GM23338 (cell line): ENCODE data around the gene KEL. TPM values are rescaled to one million over a fixed set of nuclear protein-coding genes. Genes with fewer than 3 reads are reported as not detected.

Experiments
- ATAC-seq: fragments of 200-7000 bp; cut with Tn5 transposase; 3 replicates; pipeline ENCODE4 v1.9.1; 2020
- DNase-seq: peaks from one replicate; pipeline ENCODE4 v3.0.0-alpha.2; 2015; ENCODE audit warnings: low spot score
- H2AFZ ChIP-seq: fragments of 200-600 bp; sonication (generic); 2 replicates; pipeline ENCODE4 v1.8.0; 2016; ENCODE audit warnings: antibody characterized with exemption, mild to moderate bottlenecking, moderate library complexity
- H3F3A ChIP-seq: fragments of 200-600 bp; sonication (generic); replicated peaks from 2 replicates; pipeline ENCODE4 v1.8.0; 2017; ENCODE audit warnings: antibody characterized with exemption, mixed run types, low read depth
- H3K27ac ChIP-seq: fragments of 200-600 bp; sonication (generic); 2 replicates; pipeline ENCODE4 v1.6.1; 2016; ENCODE audit warnings: low read depth
- H3K27me3 ChIP-seq: fragments of 200-600 bp; sonication (generic); 2 replicates; pipeline ENCODE4 v1.8.0; 2016; ENCODE audit warnings: mild to moderate bottlenecking, mixed run types, moderate library complexity; ENCODE audit not compliant: insufficient read depth
- H3K36me3 ChIP-seq: fragments of 200-600 bp; sonication (generic); 2 replicates; pipeline ENCODE4 v1.8.0; 2016; ENCODE audit warnings: mild to moderate bottlenecking; ENCODE audit not compliant: insufficient read depth
- H3K4me1 ChIP-seq: fragments of 200-600 bp; sonication (generic); 2 replicates; pipeline ENCODE4 v1.8.0; 2016; ENCODE audit warnings: mild to moderate bottlenecking, moderate library complexity; ENCODE audit not compliant: insufficient read depth
- H3K4me2 ChIP-seq: fragments of 200-600 bp; sonication (generic); 2 replicates; pipeline ENCODE4 v1.7.1; 2017; ENCODE audit warnings: mixed run types
- H3K4me3 ChIP-seq: fragments of 200-600 bp; sonication (generic); 2 replicates; pipeline ENCODE4 v1.6.1; 2016; ENCODE audit warnings: mixed run types
- H3K79me2 ChIP-seq: fragments of 200-600 bp; sonication (generic); replicated peaks from 2 replicates; pipeline ENCODE4 v1.8.0; 2017; ENCODE audit warnings: mild to moderate bottlenecking; ENCODE audit not compliant: insufficient read depth
- H3K9me2 ChIP-seq: fragments of 200-600 bp; sonication (generic); 2 replicates; pipeline ENCODE4 v1.8.0; 2017; ENCODE audit not compliant: insufficient read depth
- H4K20me1 ChIP-seq: fragments of 200-600 bp; sonication (generic); replicated peaks from 2 replicates; pipeline ENCODE4 v1.8.0; 2017; ENCODE audit warnings: mild to moderate bottlenecking; ENCODE audit not compliant: insufficient read depth
- H3K27ac Mint-ChIP-seq: 2 replicates; pipeline ENCODE4 v1.8.0; 2020; ENCODE audit warnings: inconsistent platforms, mild to moderate bottlenecking, moderate library complexity, mixed read lengths
- H3K27me3 Mint-ChIP-seq: 3 replicates; pipeline ENCODE4 v1.8.0; 2022; ENCODE audit warnings: low read depth, mild to moderate bottlenecking, moderate library complexity, mixed read lengths, inconsistent platforms; ENCODE audit not compliant: insufficient read depth, poor library complexity
- H3K36me3 Mint-ChIP-seq: 3 replicates; pipeline ENCODE4 v1.8.0; 2021; ENCODE audit warnings: low read depth, mild to moderate bottlenecking, inconsistent platforms, moderate library complexity, mixed read lengths
- H3K4me1 Mint-ChIP-seq: 3 replicates; pipeline ENCODE4 v1.8.0; 2020; ENCODE audit warnings: mild to moderate bottlenecking, inconsistent platforms, mixed read lengths
- H3K4me3 Mint-ChIP-seq: 3 replicates; pipeline ENCODE4 v1.8.0; 2021; ENCODE audit warnings: moderate library complexity, mild to moderate bottlenecking, inconsistent platforms, mixed read lengths
- H3K9me3 Mint-ChIP-seq: 3 replicates; pipeline ENCODE4 v1.8.0; 2020; ENCODE audit warnings: moderate library complexity, mild to moderate bottlenecking, inconsistent platforms, mixed read lengths
- CREB1 ChIP-seq: fragments of 250-450 bp; sonication (Bioruptor Pico); IDR thresholded peaks from 2 replicates; pipeline ENCODE4 v1.5.0; 2020; ENCODE audit warnings: low read depth, mild to moderate bottlenecking, moderate library complexity
- EZH2 ChIP-seq: fragments of 200-600 bp; sonication (generic); IDR thresholded peaks from one replicate; pipeline ENCODE4 v1.8.0; 2017; ENCODE audit warnings: antibody characterized with exemption, mild to moderate bottlenecking, low read depth; ENCODE audit not compliant: unreplicated experiment
- EZH2phosphoT487 ChIP-seq: fragments of 200-600 bp; sonication (generic); IDR thresholded peaks from one replicate; pipeline ENCODE4 v1.8.1; 2018; ENCODE audit warnings: antibody characterized with exemption; ENCODE audit not compliant: unreplicated experiment
- JUNB ChIP-seq: IDR thresholded peaks from one replicate; pipeline ENCODE4 v1.6.1; 2016; ENCODE audit warnings: antibody characterized with exemption; ENCODE audit not compliant: unreplicated experiment
- NANOG ChIP-seq: IDR thresholded peaks from 2 replicates; pipeline ENCODE4 v1.6.1; 2016; ENCODE audit warnings: antibody characterized with exemption, borderline replicate concordance
- POLR2AphosphoS5 ChIP-seq: IDR thresholded peaks from 2 replicates; pipeline ENCODE4 v1.6.1; 2016; ENCODE audit warnings: antibody characterized with exemption, low read depth
- STAT1 ChIP-seq: IDR thresholded peaks from one replicate; pipeline ENCODE4 v1.6.1; 2016; ENCODE audit warnings: antibody characterized with exemption; ENCODE audit not compliant: unreplicated experiment
- ZNF114 ChIP-seq: fragments of 250-450 bp; sonication (Bioruptor Pico); IDR thresholded peaks from 2 replicates; pipeline ENCODE4 v1.5.0; 2020; ENCODE audit warnings: mild to moderate bottlenecking, moderate library complexity
- ZNF331 ChIP-seq: fragments of 250-450 bp; sonication (Bioruptor Pico); IDR thresholded peaks from 2 replicates; pipeline ENCODE4 v1.5.0; 2020; ENCODE audit warnings: low read depth, mild to moderate bottlenecking, moderate library complexity
- polyA plus RNA-seq: library from polyadenylated mRNA; unstranded; fragments of >200 nt; fragmentation: Nextera tagmentation; extraction: Ambion mirVana; gene quantifications from 2 replicates; pipeline ENCODE4 v1.2.1, GENCODE V29; 2016
- total RNA-seq: library from RNA; depleted of rRNA; stranded (reverse); fragments of >200 nt; shearing (Covaris generic); gene quantifications from 2 replicates; pipeline ENCODE4 v1.2.3, GENCODE V29; 2014
- TF ChIP-seq, protein P1 (sequence below), 2 experiments: fragments of 200-600 bp in 1 of 2; sonication (generic) in 1 of 2; conservative IDR thresholded peaks; 2 replicates each; pipeline versions ENCODE4 v1.5.1 to v1.6.1; 2016 to 2017; ENCODE audit warnings: antibody characterized with exemption in 2 of 2, low read depth in 2 of 2, mild to moderate bottlenecking in 2 of 2, moderate library complexity in 1 of 2
- TF ChIP-seq, protein P2 (sequence below): IDR thresholded peaks from one replicate; pipeline ENCODE4 v1.6.1; 2018; ENCODE audit warnings: antibody characterized with exemption; ENCODE audit not compliant: unreplicated experiment
- TF ChIP-seq, protein P3 (sequence below): fragments of 250-450 bp; sonication (Bioruptor Pico); IDR thresholded peaks from 2 replicates; pipeline ENCODE4 v1.5.0; 2020; ENCODE audit warnings: mild to moderate bottlenecking, moderate library complexity
- TF ChIP-seq, protein P4 (sequence below): IDR thresholded peaks from 2 replicates; pipeline ENCODE4 v1.6.1; 2016; ENCODE audit warnings: antibody characterized with exemption

KEL gene
- total and polyA plus RNA-seq, 2 experiments from 2014 or later = 1.2 to 3.6 TPM

DNA sequence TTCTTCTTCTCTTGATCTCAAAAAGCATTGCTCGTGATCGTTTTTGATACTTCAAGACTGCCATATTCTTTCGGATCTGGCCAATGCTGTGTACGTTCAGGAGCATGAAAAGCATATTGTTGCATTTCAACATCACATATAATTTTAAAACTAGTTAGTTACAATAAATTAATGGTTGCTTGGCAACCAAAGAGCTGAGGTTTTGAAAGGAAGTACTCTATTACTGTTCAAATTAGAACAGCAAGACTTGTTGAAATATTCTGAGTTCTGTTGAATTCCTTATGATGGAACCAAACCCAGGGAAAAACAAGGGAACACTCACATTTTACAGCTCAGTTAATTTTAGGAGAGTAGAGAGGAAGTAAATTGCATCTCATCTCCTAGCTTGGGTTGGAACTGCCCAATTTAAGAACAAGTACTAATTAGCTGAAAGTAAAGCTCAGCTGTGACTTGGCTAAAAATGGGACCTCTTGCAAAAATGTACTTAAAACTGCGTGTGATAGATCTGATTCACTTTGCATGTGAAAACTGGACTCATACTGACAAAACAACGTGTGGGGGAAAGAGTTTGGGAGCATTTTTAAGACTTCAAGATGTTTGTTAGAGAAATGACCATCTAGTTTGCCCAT is 43.6 kb upstream of the KEL start:
- Histone ChIP-seq H3K27ac (no peak overlapping the region), H4K20me1 (no peaks in the 10 kb centered on the region), H3K4me3 (no peak overlapping the region), H2AFZ (no peak overlapping the region), H3K4me2 (no peak overlapping the region), H3K4me1 (no peaks in the 10 kb centered on the region), H3K36me3 (no peaks in the 10 kb centered on the region), H3F3A (no peaks in the 10 kb centered on the region), H3K27me3 (no peaks in the 10 kb centered on the region), H3K79me2 (no peaks in the 10 kb centered on the region), H3K9me2 (no peaks in the 10 kb centered on the region)
- ATAC-seq (no peak), DNase-seq (no peak)
- peaks cover 3% of the 10 kb centered on the region for H3K27me3 Mint-ChIP-seq
- H3K27ac Mint-ChIP-seq = no peak overlapping the region
- H3K4me1 Mint-ChIP-seq = peaks cover 2% of the 10 kb centered on the region; the same call in 2 of the 3 replicates
- TF ChIP-seq NANOG (no peak), JUNB (no peak), ZNF331 (CRISPR knock-in tag) (no peak), EZH2 (no peak), ZNF114 (CRISPR knock-in tag) (no peak), STAT1 (no peak), POLR2AphosphoS5 (no peak), CREB1 (CRISPR knock-in tag) (no peak), EZH2phosphoT487 (no peak)
- TF ChIP-seq, protein P1, sequence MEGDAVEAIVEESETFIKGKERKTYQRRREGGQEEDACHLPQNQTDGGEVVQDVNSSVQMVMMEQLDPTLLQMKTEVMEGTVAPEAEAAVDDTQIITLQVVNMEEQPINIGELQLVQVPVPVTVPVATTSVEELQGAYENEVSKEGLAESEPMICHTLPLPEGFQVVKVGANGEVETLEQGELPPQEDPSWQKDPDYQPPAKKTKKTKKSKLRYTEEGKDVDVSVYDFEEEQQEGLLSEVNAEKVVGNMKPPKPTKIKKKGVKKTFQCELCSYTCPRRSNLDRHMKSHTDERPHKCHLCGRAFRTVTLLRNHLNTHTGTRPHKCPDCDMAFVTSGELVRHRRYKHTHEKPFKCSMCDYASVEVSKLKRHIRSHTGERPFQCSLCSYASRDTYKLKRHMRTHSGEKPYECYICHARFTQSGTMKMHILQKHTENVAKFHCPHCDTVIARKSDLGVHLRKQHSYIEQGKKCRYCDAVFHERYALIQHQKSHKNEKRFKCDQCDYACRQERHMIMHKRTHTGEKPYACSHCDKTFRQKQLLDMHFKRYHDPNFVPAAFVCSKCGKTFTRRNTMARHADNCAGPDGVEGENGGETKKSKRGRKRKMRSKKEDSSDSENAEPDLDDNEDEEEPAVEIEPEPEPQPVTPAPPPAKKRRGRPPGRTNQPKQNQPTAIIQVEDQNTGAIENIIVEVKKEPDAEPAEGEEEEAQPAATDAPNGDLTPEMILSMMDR (conservative IDR thresholded peaks at IDR 0.05; ENCODE audit: low read depth in 2 of 2) = no peak
- TF ChIP-seq, protein P2, sequence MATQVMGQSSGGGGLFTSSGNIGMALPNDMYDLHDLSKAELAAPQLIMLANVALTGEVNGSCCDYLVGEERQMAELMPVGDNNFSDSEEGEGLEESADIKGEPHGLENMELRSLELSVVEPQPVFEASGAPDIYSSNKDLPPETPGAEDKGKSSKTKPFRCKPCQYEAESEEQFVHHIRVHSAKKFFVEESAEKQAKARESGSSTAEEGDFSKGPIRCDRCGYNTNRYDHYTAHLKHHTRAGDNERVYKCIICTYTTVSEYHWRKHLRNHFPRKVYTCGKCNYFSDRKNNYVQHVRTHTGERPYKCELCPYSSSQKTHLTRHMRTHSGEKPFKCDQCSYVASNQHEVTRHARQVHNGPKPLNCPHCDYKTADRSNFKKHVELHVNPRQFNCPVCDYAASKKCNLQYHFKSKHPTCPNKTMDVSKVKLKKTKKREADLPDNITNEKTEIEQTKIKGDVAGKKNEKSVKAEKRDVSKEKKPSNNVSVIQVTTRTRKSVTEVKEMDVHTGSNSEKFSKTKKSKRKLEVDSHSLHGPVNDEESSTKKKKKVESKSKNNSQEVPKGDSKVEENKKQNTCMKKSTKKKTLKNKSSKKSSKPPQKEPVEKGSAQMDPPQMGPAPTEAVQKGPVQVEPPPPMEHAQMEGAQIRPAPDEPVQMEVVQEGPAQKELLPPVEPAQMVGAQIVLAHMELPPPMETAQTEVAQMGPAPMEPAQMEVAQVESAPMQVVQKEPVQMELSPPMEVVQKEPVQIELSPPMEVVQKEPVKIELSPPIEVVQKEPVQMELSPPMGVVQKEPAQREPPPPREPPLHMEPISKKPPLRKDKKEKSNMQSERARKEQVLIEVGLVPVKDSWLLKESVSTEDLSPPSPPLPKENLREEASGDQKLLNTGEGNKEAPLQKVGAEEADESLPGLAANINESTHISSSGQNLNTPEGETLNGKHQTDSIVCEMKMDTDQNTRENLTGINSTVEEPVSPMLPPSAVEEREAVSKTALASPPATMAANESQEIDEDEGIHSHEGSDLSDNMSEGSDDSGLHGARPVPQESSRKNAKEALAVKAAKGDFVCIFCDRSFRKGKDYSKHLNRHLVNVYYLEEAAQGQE = no peak
- TF ChIP-seq, protein P3, sequence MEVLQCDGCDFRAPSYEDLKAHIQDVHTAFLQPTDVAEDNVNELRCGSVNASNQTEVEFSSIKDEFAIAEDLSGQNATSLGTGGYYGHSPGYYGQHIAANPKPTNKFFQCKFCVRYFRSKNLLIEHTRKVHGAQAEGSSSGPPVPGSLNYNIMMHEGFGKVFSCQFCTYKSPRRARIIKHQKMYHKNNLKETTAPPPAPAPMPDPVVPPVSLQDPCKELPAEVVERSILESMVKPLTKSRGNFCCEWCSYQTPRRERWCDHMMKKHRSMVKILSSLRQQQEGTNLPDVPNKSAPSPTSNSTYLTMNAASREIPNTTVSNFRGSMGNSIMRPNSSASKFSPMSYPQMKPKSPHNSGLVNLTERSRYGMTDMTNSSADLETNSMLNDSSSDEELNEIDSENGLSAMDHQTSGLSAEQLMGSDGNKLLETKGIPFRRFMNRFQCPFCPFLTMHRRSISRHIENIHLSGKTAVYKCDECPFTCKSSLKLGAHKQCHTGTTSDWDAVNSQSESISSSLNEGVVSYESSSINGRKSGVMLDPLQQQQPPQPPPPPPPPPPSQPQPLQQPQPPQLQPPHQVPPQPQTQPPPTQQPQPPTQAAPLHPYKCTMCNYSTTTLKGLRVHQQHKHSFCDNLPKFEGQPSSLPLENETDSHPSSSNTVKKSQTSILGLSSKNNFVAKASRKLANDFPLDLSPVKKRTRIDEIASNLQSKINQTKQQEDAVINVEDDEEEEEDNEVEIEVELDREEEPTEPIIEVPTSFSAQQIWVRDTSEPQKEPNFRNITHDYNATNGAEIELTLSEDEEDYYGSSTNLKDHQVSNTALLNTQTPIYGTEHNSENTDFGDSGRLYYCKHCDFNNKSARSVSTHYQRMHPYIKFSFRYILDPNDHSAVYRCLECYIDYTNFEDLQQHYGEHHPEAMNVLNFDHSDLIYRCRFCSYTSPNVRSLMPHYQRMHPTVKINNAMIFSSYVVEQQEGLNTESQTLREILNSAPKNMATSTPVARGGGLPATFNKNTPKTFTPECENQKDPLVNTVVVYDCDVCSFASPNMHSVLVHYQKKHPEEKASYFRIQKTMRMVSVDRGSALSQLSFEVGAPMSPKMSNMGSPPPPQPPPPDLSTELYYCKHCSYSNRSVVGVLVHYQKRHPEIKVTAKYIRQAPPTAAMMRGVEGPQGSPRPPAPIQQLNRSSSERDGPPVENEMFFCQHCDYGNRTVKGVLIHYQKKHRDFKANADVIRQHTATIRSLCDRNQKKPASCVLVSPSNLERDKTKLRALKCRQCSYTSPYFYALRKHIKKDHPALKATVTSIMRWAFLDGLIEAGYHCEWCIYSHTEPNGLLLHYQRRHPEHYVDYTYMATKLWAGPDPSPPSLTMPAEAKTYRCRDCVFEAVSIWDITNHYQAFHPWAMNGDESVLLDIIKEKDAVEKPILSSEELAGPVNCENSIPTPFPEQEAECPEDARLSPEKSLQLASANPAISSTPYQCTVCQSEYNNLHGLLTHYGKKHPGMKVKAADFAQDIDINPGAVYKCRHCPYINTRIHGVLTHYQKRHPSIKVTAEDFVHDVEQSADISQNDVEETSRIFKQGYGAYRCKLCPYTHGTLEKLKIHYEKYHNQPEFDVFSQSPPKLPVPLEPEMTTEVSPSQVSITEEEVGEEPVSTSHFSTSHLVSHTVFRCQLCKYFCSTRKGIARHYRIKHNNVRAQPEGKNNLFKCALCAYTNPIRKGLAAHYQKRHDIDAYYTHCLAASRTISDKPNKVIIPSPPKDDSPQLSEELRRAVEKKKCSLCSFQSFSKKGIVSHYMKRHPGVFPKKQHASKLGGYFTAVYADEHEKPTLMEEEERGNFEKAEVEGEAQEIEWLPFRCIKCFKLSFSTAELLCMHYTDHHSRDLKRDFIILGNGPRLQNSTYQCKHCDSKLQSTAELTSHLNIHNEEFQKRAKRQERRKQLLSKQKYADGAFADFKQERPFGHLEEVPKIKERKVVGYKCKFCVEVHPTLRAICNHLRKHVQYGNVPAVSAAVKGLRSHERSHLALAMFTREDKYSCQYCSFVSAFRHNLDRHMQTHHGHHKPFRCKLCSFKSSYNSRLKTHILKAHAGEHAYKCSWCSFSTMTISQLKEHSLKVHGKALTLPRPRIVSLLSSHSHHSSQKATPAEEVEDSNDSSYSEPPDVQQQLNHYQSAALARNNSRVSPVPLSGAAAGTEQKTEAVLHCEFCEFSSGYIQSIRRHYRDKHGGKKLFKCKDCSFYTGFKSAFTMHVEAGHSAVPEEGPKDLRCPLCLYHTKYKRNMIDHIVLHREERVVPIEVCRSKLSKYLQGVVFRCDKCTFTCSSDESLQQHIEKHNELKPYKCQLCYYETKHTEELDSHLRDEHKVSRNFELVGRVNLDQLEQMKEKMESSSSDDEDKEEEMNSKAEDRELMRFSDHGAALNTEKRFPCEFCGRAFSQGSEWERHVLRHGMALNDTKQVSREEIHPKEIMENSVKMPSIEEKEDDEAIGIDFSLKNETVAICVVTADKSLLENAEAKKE (CRISPR knock-in tag) = no peak
- TF ChIP-seq, protein P4, sequence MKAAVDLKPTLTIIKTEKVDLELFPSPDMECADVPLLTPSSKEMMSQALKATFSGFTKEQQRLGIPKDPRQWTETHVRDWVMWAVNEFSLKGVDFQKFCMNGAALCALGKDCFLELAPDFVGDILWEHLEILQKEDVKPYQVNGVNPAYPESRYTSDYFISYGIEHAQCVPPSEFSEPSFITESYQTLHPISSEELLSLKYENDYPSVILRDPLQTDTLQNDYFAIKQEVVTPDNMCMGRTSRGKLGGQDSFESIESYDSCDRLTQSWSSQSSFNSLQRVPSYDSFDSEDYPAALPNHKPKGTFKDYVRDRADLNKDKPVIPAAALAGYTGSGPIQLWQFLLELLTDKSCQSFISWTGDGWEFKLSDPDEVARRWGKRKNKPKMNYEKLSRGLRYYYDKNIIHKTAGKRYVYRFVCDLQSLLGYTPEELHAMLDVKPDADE = no peak
- no peak overlapping the region for H3K4me3 Mint-ChIP-seq
- peaks cover 8% of the 10 kb centered on the region; the same call in 2 of the 3 replicates for H3K9me3 Mint-ChIP-seq
- H3K36me3 Mint-ChIP-seq = no peaks in the 10 kb centered on the region
